ENCODE data around the gene ZSCAN16. TPM values are rescaled to one million over a fixed set of nuclear protein-coding genes. Genes with fewer than 3 reads are reported as not detected.

The ZSCAN16 gene
- total and polyA plus RNA-seq, 2 of the 13 experiments (the other 11 are each of a cell fraction or from before 2014, with no cell fraction given) = 5.7 to 12.7 TPM

- TF ChIP-seq GMEB1 (CRISPR knock-in tag; IDR thresholded peaks at IDR 0.05; ENCODE audit: borderline replicate concordance) (peak; percentile 65; the same call in 1 of the 2 replicates), XRCC5 (optimal IDR thresholded peaks at IDR 0.05; ENCODE audit: low read length) (peak; percentile 97), BRF2 (CRISPR knock-in tag; IDR thresholded peaks at IDR 0.05) (peak; percentile 37; the same call in 1 of the 2 replicates), ZBTB7A (CRISPR knock-in tag; IDR thresholded peaks at IDR 0.05) (peak; percentile 81), EZH2 (conservative IDR thresholded peaks at IDR 0.05; ENCODE audit: low read depth, low read length) (no peak), NFYC (CRISPR knock-in tag; IDR thresholded peaks at IDR 0.05) (peak; percentile 38; the same call in 1 of the 2 replicates), ZNF629 (CRISPR knock-in tag; conservative IDR thresholded peaks at IDR 0.05) (no peak; the same call in 1 of the 2 replicates), YY1 (IDR thresholded peaks at IDR 0.05; ENCODE audit: insufficient read depth, insufficient replicate concordance, low read depth, low read length) (peak; percentile 75), ZMYM2 (CRISPR knock-in tag; IDR thresholded peaks at IDR 0.05) (no peak), ETV6 (CRISPR knock-in tag; conservative IDR thresholded peaks at IDR 0.05) (no peak), EP300 (IDR thresholded peaks at IDR 0.05; ENCODE audit: low read depth in 2 of 2, low read length in 2 of 2) (0 out of 4 replicates have a peak, but pooled peaks of 1 of the 2 experiments have one; percentile 24), EP300 (CRISPR knock-in tag; IDR thresholded peaks at IDR 0.05; ENCODE audit: borderline replicate concordance) (no peak), PHF5A (CRISPR knock-in tag; IDR thresholded peaks at IDR 0.05; ENCODE audit: low read depth, unreplicated experiment) (peak; percentile 53), FOXP1 (IDR thresholded peaks at IDR 0.05) (no peak), FOXP1 (CRISPR knock-in tag; IDR thresholded peaks at IDR 0.05) (no peak), ZNF556 (CRISPR knock-in tag; IDR thresholded peaks at IDR 0.05; ENCODE audit: borderline replicate concordance) (peak; percentile 83), ZNF343 (CRISPR knock-in tag; IDR thresholded peaks at IDR 0.05) (peak; percentile 55; the same call in 1 of the 2 replicates), HBP1 (CRISPR knock-in tag; IDR thresholded peaks at IDR 0.05; ENCODE audit: low read depth) (peak; percentile 67; the same call in 1 of the 2 replicates), NR2F6 (IDR thresholded peaks at IDR 0.05) (no peak), NR2F6 (CRISPR knock-in tag; IDR thresholded peaks at IDR 0.05) (peak; percentile 45), ZBTB42 (CRISPR knock-in tag; IDR thresholded peaks at IDR 0.05) (0 out of 2 replicates have a peak, but pooled peaks have one; percentile 17), SCMH1 (CRISPR knock-in tag; IDR thresholded peaks at IDR 0.05; ENCODE audit: borderline replicate concordance) (no peak), ZNF713 (CRISPR knock-in tag; IDR thresholded peaks at IDR 0.05) (no peak), ZNF460 (CRISPR knock-in tag; IDR thresholded peaks at IDR 0.05; ENCODE audit: borderline replicate concordance) (no peak; the same call in 1 of the 2 replicates), ZBTB38 (CRISPR knock-in tag; IDR thresholded peaks at IDR 0.05) (peak; percentile 68; the same call in 1 of the 2 replicates), ZBTB8A (CRISPR knock-in tag; IDR thresholded peaks at IDR 0.05; ENCODE audit: borderline replicate concordance, low read depth) (0 out of 2 replicates have a peak, but pooled peaks have one; percentile 45), KLF12 (CRISPR knock-in tag; IDR thresholded peaks at IDR 0.05; ENCODE audit: borderline replicate concordance) (peak; percentile 91), ATF7-NPFF (CRISPR knock-in tag; IDR thresholded peaks at IDR 0.05; ENCODE audit: low read depth) (peak; percentile 71; the same call in 1 of the 2 replicates)
Observed at GRCh38 chr6:28104392-28105244, 19.8 kb upstream of the ZSCAN16 start (continued).
